ENCODE results near the gene TAS2R14. TPM values are rescaled to one million over a fixed set of nuclear protein-coding genes. Genes with fewer than 3 reads are reported as not detected.

The TAS2R14 gene
- total and polyA plus RNA-seq, 2 of the 13 experiments (the other 11 are each of a cell fraction or from before 2014, with no cell fraction given), result 1.1 to 2.3 TPM

DNA sequence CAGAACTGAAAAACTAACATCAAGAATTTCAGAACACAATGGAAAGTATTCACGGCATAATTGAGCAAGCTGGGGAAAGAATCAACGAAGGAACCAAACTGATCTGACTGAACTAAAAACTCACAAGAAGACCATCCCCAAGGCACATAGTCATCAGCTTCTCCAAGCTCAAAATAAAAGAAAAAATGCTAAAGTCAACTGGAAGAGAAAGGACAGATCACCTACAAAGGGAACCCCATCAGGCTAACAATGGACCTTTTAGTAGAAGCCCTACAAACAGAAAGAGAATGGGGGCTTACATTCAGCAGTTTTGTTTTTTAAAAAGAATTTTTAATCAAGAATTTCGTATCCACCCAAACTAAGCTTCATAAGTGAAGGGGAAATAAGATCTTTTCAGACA, 35.9 kb upstream of the TAS2R14 start (continued):
- TF ChIP-seq, protein P1, sequence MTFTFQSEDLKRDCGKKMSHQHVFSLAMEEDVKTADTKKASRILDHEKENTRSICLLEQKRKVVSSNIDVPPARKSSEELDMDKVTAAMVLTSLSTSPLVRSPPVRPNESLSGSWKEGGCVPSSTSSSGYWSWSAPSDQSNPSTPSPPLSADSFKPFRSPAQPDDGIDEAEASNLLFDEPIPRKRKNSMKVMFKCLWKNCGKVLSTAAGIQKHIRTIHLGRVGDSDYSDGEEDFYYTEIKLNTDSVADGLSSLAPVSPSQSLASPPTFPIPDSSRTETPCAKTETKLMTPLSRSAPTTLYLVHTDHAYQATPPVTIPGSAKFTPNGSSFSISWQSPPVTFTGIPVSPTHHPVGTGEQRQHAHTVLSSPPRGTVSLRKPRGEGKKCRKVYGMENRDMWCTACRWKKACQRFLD (CRISPR knock-in tag; IDR thresholded peaks at IDR 0.05; ENCODE audit: borderline replicate concordance), result no peak
- TF ChIP-seq, protein P2, sequence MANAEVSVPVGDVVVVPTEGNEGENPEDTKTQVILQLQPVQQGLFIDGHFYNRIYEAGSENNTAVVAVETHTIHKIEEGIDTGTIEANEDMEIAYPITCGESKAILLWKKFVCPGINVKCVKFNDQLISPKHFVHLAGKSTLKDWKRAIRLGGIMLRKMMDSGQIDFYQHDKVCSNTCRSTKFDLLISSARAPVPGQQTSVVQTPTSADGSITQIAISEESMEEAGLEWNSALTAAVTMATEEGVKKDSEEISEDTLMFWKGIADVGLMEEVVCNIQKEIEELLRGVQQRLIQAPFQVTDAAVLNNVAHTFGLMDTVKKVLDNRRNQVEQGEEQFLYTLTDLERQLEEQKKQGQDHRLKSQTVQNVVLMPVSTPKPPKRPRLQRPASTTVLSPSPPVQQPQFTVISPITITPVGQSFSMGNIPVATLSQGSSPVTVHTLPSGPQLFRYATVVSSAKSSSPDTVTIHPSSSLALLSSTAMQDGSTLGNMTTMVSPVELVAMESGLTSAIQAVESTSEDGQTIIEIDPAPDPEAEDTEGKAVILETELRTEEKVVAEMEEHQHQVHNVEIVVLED (CRISPR knock-in tag; IDR thresholded peaks at IDR 0.05; ENCODE audit: borderline replicate concordance), result no peak
- TF ChIP-seq, protein P3, sequence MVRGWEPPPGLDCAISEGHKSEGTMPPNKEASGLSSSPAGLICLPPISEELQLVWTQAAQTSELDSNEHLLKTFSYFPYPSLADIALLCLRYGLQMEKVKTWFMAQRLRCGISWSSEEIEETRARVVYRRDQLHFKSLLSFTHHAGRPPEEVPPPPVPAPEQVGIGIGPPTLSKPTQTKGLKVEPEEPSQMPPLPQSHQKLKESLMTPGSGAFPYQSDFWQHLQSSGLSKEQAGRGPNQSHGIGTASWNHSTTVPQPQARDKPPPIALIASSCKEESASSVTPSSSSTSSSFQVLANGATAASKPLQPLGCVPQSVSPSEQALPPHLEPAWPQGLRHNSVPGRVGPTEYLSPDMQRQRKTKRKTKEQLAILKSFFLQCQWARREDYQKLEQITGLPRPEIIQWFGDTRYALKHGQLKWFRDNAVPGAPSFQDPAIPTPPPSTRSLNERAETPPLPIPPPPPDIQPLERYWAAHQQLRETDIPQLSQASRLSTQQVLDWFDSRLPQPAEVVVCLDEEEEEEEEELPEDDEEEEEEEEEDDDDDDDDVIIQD (CRISPR knock-in tag; IDR thresholded peaks at IDR 0.05; ENCODE audit: low read depth), result no peak

DNA sequence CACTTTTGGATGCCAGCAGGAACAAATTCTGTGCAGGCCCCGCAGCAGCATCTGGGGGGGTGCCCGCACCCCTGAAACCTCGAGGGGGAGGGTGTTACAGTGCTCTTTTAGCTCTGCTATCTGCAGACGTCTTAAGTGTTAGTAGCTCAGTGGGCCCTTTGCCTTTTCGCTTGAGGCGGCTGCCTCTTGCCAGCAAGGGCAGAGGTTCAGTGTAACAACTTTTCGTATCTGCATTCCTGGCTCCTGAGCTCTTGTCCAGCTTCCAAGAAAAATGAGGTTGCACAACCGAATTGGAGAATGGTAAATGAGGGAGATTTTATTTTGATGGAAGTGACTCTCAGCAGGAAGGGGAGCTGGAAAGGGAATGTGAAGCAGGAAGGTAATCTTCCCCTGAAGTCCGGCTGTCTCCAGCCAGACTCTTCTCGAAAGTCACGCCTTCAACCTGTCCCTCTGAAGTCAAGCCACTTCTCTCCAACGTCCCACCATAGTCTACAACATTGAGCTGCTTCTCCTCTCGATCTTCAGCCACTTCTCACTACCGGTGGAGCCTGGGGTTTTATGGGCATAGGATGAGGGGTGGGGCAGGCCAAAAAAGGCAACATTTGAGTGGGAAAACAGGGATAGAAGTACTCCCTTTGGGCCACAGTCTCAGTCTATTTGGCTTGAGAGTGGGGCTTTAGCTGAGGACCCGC, 29.8 kb upstream of the TAS2R14 start:
- no TSS peak for BruUV-seq (replicated peaks)
- no peak for ATAC-seq
- FAIRE-seq, result no peak
- no peak for DNase-seq (ENCODE audit: low spot score)
- no peak overlapping the region for H3K4me2 ChIP-seq (ENCODE audit: low read depth, low read length)
- peaks cover 0 to 4% of the 10 kb centered on the region in 2 experiments; a peak in 1 of 5 replicates for H3K36me3 ChIP-seq (replicated peaks in 1 of 2; ENCODE audit: control insufficient read depth in 1 of 2, insufficient read depth in 2 of 2, low read length in 2 of 2)
- intact Hi-C loops (cut with micrococcal nuclease; ENCODE audit: unreplicated experiment), result no loop called here
- no peak overlapping the region for H3K27ac ChIP-seq (ENCODE audit: extremely low read length, insufficient read depth, low read length)
- no peaks in the 10 kb centered on the region for H3K9me3 ChIP-seq (ENCODE audit: low read length)
- H3K4me3 ChIP-seq (replicated peaks in 1 of 3; ENCODE audit: insufficient read depth in 1 of 3, low read depth in 2 of 3, low read length in 3 of 3), result no peak overlapping the region
- H3K4me1 ChIP-seq (ENCODE audit: insufficient read depth, low read length), result no peaks in the 10 kb centered on the region
- POLR2A ChIA-PET, result no interaction called here
- in situ Hi-C loops (cut with HindIII; ENCODE audit: extremely low pct_ligation_motif_present, low pct_unique_long_range_greater_than_20kb), result no loop called here
- H3K79me2 ChIP-seq (ENCODE audit: insufficient read depth, low read length), result no peaks in the 10 kb centered on the region
- H2AFZ ChIP-seq (ENCODE audit: low read length), result no peak overlapping the region
- no peak overlapping the region for H3K9ac ChIP-seq (ENCODE audit: insufficient read depth, low read depth, low read length)
- 98% methylated on average over 15 of the region's 15 CpGs for WGBS (ENCODE audit: low lambda C conversion rate)
- CTCF ChIA-PET (ENCODE audit: low intra/inter-chr PET ratio, low total read pairs), result no interaction called here
- no peaks in the 10 kb centered on the region for H4K20me1 ChIP-seq (ENCODE audit: insufficient read depth, low read length)
- no peaks in the 10 kb centered on the region for H3K27me3 ChIP-seq (ENCODE audit: control insufficient read depth in 1 of 2, insufficient read depth in 2 of 2, low read length in 2 of 2)
- TF ChIP-seq ZBTB7A (CRISPR knock-in tag; IDR thresholded peaks at IDR 0.05) (no peak), CBFB (CRISPR knock-in tag; IDR thresholded peaks at IDR 0.05) (no peak), KLF9 (CRISPR knock-in tag; IDR thresholded peaks at IDR 0.05; ENCODE audit: low read depth) (no peak), SALL1 (CRISPR knock-in tag; IDR thresholded peaks at IDR 0.05) (no peak)
- TF ChIP-seq, protein P4, sequence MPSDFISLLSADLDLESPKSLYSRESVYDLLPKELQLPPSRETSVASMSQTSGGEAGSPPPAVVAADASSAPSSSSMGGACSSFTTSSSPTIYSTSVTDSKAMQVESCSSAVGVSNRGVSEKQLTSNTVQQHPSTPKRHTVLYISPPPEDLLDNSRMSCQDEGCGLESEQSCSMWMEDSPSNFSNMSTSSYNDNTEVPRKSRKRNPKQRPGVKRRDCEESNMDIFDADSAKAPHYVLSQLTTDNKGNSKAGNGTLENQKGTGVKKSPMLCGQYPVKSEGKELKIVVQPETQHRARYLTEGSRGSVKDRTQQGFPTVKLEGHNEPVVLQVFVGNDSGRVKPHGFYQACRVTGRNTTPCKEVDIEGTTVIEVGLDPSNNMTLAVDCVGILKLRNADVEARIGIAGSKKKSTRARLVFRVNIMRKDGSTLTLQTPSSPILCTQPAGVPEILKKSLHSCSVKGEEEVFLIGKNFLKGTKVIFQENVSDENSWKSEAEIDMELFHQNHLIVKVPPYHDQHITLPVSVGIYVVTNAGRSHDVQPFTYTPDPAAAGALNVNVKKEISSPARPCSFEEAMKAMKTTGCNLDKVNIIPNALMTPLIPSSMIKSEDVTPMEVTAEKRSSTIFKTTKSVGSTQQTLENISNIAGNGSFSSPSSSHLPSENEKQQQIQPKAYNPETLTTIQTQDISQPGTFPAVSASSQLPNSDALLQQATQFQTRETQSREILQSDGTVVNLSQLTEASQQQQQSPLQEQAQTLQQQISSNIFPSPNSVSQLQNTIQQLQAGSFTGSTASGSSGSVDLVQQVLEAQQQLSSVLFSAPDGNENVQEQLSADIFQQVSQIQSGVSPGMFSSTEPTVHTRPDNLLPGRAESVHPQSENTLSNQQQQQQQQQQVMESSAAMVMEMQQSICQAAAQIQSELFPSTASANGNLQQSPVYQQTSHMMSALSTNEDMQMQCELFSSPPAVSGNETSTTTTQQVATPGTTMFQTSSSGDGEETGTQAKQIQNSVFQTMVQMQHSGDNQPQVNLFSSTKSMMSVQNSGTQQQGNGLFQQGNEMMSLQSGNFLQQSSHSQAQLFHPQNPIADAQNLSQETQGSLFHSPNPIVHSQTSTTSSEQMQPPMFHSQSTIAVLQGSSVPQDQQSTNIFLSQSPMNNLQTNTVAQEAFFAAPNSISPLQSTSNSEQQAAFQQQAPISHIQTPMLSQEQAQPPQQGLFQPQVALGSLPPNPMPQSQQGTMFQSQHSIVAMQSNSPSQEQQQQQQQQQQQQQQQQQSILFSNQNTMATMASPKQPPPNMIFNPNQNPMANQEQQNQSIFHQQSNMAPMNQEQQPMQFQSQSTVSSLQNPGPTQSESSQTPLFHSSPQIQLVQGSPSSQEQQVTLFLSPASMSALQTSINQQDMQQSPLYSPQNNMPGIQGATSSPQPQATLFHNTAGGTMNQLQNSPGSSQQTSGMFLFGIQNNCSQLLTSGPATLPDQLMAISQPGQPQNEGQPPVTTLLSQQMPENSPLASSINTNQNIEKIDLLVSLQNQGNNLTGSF (CRISPR knock-in tag; IDR thresholded peaks at IDR 0.05), result no peak
- TF ChIP-seq, protein P5, sequence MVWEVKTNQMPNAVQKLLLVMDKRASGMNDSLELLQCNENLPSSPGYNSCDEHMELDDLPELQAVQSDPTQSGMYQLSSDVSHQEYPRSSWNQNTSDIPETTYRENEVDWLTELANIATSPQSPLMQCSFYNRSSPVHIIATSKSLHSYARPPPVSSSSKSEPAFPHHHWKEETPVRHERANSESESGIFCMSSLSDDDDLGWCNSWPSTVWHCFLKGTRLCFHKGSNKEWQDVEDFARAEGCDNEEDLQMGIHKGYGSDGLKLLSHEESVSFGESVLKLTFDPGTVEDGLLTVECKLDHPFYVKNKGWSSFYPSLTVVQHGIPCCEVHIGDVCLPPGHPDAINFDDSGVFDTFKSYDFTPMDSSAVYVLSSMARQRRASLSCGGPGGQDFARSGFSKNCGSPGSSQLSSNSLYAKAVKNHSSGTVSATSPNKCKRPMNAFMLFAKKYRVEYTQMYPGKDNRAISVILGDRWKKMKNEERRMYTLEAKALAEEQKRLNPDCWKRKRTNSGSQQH (CRISPR knock-in tag; IDR thresholded peaks at IDR 0.05; ENCODE audit: low read depth), result no peak
- TF ChIP-seq, protein P6, sequence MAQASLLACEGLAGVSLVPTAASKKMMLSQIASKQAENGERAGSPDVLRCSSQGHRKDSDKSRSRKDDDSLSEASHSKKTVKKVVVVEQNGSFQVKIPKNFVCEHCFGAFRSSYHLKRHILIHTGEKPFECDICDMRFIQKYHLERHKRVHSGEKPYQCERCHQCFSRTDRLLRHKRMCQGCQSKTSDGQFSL (CRISPR knock-in tag; IDR thresholded peaks at IDR 0.05), result no peak
